ENCODE measurements around the gene BTG3.

The BTG3 gene, protein sequence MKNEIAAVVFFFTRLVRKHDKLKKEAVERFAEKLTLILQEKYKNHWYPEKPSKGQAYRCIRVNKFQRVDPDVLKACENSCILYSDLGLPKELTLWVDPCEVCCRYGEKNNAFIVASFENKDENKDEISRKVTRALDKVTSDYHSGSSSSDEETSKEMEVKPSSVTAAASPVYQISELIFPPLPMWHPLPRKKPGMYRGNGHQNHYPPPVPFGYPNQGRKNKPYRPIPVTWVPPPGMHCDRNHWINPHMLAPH

DNA sequence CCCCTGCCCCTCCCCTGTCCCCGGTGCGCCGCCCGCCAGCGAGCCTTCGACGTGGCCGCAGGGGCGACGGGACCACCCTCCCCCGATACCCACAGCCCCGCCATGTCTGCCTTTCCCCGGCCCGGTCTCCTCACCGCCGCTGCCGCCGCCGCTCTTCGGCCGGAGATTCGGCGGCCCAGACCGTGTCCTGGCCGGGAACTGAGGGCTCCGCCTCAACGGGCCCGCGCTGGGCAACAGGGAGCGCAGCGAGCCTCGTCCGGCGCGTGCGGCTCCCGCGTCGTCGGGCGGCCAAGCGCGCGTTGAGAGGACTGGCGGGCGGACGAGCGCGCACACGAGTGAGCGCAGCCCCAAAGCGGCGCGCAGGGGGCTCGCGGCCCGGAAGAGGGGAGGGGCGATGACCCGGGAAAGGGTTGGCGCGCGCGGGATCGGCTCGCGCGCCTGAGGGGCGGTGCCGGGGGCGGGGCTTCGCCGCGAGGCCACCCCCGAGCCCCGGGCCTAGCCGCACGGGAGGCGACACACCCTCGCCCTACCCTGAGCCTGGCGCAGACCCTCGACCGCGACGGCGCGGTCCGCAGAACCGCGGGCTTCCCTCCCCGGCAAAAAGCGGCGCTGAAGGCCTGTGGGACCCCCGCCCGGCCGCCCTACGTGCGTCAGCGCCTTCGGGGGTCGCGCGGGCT is at the start of gene BTG3:
TSS of gene BTG3 (minus strand) at position 337 of the 677 bp plus-strand sequence. CDS start 3,757 bp downstream, outside the sequence.
- peak; percentile 80 for DNase-seq (ENCODE audit: low read depth)

DNA sequence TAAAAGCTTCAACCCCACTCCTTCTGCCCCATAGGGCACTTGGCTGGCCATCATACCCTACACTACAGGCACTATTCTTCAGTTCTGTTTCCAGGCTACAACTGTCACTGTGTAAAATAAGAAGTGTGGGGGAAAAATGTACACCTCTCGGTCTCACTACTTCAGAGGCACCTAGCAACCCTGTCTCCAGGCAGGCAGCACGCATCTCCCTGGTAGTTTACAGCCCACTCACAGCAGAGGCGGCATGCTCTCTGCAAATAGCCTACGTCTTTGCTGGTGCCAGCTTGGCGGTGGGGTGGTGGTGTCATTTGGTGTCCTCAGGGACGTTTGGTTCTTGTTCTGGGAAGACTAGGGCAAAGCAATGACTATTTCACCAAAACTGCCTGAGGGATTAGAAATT is 48.2 kb upstream of the BTG3 start:
- no peak for DNase-seq (ENCODE audit: low read depth)

DNA sequence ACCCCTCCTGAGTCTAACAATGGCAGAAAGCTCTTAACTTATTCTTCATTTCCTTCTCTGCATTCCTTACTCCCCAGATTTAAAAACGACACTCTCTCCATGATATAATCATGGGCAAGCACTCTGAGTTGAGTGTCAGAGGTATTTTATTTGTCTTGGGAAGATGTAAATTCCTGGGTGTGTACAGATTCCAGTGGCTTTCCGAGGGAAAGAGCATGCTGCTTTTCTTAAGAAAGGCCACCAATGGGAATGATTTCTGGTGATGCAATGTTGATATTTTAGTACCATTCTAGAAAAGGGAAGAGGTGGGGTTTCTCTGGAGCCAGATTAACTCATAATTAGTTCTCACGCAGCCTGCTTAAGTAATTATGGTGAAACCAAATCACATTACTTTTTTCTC is 47.8 kb upstream of the BTG3 start:
- no peak for DNase-seq (ENCODE audit: low read depth)

DNA sequence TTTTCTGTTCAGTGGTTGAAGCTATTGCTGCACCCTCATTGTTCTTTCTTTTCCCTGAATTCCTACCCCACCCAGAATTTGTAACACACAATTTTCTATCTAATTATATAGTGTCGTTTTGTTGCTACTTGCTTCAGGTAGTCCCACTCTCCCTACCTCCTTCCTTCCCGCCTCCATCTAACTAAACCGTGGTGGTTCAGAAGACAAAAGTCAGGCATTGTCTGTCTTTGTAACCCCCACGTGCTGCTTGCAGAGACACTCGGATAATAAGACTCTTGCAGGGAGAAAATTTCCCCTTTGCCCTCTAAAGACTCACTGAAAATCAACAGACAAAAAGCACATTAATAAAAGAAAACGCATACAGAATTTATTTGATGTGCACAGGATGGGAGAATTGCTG is 46.2 kb upstream of the BTG3 start:
- DNase-seq (ENCODE audit: low read depth): no peak

DNA sequence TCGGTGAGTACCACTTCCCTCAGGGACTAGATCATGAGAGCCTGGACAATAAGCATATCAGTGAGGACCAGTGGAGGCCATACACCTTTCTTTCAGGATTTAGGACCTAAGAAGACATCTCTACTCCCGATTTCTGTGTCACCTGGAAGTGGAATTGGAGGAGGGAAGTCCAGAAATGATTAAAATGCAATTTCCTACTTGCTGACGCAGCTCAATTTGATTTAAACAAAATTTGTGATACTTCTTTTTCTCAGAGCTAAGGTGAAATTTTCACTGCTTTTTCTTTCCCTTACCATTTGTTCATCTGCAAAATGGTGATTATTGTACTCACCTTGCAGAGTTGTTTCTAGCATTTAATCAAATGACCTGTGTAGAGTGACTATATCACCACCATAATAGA is 38.8 kb upstream of the BTG3 start:
- DNase-seq (ENCODE audit: low read depth): no peak

DNA sequence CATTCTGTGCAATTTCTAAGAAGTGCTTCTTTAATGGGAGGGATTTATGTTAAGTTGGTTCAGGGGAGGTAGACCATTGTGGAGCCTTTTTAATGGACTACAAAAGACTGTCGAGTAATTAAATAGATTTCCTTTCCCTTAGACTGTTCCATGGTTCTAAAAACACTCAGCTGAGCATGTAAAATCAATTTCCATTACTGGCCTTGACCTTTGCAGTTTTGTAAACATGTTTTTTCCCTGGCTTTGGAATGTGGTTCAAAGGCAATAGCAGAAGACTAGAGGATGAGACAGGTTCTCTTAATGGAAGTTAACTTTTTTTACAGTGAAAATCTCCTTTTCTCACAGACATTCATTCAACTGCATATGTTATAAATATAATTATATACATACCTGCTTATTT is 37.6 kb upstream of the BTG3 start:
- no peak for DNase-seq (ENCODE audit: low read depth)

DNA sequence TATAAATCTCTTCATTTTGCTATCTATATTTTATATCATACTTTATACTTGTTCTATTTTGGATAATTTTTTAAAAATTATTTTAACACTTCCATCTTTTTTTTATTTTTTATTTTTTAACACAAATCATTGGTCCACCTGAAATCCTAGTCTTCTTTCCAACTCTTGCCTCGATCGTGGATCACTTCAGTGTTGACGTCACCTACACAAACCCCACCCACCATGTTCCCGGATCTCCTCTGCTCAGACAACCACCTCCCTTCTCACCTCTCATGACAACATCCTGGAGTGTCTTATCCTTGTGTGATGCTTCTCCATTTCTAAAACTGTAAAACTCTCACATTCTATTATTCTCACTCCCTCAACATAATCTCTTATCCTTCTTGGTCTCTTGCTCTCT is 34.1 kb upstream of the BTG3 start:
- DNase-seq (ENCODE audit: low read depth): no peak

DNA sequence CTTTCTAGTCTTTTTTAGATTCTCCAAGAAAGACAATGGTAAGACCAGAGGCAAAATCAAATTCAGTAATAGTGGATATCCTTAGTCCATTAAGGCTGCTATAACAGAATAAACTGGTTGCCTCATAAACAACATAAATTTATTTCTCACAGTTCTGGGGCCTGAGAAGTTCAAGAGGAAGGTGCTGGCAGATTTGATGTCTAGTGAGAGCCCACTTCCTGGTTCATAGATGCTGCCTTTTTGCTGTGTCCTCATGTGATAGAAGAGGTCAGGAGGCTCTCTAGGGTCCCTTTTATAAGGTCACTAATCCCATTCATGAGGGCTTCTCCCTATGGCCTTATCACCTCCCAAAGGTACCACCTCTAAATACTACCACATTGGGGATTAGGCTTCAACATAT is 31.5 kb upstream of the BTG3 start:
- no peak for DNase-seq (ENCODE audit: low read depth)

DNA sequence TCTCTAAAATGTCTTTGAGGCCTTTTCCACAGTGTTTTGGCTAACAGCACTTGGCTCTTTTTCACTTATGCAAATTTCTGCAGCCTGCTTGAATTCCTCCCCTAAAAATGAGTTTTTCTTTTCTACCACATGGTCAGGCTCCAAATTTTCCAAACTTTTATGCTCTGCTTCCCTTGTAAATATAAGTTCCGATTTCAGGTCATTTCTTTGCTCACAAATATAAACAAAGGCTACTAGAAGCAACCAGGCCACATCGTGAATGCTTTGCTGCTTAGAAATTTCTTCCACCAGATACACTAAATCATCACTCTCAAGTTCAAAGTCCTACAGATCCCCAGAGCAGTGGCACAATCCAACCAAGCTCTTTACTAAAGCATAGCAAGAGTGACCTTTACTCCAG is 28.1 kb upstream of the BTG3 start:
- no peak for DNase-seq (ENCODE audit: low read depth)

DNA sequence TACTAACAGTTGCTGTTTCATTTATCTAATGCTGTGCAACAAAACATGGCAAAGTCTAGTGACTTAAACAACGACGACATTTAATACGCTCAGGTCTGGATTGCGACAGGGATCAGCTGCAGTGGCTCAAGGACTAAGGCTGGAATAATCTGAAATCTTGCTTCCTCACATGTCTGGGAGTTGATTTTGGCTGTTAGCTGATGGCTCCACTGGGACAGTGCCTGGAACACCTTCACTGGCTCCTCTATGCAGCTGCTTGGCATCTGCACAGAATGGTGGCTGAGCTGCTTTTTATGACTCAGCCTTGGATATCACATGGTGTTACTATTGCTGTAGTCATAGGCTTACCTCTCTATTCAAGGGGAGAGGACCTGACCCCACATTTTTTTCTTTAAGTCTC is 24.0 kb upstream of the BTG3 start:
- DNase-seq (ENCODE audit: low read depth): no peak

DNA sequence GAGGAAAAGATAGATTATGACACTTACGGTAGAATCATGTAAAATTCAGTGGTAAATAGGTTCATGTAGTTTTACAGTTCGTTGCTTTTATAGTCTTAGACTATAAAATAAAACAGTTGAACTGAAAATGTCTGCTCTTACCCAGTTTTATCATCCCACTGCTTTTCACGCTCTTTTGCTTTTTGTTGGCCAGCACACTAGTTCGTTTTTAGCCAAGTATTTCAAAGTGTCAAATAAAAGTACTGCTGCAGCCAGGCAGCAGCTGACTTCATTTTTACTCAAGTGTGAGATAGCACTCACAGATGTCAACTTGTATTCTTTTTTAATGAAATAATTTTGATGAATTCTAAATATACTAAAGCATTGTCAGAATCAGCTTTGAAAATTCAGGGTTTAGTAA is 18.5 kb upstream of the BTG3 start:
- no peak for DNase-seq (ENCODE audit: low read depth)

DNA sequence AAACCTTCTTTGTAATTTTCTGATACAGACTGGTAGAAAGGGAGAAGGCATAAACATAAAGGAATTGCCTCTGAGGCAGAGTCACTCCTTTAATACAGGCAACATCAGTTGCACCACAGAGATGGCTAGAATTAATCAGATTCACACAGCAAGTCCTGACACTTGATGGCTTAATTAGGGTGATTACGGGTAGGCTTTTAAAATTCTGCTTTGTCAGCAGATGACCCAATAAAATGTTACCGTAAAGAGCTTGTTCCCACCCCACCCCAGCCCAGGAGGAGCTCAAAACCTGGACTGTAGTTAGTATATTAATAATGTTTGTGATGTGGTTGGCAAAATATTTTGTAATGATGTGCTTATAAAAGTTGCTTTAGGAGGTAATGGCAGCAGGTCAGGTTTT is 9.3 kb upstream of the BTG3 start:
- DNase-seq (ENCODE audit: low read depth): no peak

DNA sequence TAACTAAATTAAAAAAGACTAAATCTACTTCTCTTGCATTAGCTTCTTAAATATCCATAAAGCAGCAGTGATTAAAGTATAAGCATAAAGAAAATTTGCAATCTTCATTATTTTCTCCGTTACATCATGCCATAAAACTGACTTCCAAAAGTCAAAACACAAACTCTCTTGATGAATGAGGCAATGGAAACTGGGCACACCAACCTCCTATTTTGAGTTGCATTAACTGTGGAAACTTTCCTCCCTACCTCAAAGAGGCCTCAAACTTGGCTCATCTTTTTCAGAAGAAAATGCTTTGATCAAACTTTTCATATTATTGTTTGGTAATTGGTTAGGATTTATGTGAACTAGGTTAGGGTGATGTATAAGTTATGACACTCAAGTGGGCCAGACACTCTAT is 4.1 kb upstream of the BTG3 start:
- no peak for DNase-seq (ENCODE audit: low read depth)

DNA sequence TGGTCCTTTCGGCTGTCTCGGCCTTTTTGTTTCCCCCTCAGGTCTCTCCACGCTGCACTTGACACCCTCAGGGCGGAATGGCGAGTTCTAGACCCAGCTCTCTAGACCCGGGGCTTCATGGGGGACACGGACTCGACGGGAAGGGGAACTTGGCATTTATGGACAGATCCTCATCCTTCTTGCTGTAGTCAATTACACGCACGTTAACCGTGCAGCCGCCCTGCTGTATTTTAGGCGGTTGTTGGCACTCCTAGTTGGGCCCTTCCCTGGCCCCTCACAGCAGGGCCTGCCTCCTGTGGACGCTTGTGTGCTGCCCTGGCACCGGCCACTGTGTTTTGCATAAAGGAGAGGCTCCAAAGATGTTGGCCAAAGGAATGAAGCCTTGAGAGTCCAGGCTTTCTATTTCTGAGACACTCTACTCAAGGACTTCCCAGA is 558 bp upstream of the BTG3 start:
- no peak for DNase-seq (ENCODE audit: low read depth)

DNA sequence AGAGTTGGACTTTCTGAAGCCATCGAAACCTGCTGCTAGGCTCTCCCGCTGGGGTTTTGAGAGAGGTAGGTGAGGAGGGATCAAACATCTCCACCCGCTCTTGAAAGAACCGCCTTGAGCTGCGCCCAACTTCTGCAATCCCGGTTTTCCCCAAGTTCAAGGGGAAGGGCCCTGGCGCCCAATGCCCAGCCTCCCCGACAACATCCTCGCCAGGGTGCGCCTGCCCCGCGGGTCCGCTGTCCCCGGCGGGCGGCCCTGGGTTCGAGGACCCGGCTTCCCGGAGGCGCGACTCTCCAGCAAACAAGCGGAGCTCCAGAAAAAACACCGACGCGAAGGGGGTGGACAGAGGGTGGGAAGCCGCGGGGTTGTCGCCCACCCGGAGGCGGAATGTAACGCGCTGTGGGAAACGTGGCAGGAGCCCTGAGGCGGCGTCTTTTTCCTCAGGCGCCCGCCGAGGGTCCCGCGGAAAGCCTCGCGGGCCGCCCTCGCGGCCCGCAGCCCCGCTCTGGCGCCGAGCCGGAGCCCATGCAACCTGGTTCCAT is 607 bp downstream of the BTG3 start:
- DNase-seq (ENCODE audit: low read depth): peak; percentile 8

DNA sequence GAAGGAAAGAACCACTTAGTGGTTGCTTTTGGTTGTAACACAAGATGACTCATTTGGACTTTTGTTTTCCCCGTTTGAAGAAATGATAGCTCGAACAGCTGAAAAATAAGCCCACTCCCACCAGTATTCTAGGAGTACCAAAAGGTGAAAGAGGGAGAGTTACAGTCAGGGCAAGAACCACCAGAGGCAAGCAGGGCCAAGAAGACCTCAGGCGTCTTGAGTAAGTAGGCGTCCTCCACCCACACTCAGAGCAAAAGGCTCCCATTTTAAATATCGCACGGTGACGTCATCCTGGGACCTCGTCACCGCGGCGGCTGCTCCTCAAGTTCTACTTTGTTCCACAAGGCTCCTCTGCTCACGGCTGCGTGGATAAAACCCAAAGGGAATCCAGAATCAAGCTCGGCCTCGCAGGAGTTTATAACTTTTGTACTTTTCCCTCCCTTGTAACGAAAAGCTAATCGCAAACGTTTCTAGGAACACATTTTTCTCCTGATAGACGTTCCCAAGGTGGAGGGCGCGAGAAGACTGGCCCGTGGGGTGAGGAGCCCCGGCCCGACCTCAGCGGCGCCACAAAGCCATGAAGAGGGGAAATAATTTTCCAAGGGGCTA is 1.2 kb downstream of the BTG3 start:
- peak; percentile 58 for DNase-seq (ENCODE audit: low read depth)

DNA sequence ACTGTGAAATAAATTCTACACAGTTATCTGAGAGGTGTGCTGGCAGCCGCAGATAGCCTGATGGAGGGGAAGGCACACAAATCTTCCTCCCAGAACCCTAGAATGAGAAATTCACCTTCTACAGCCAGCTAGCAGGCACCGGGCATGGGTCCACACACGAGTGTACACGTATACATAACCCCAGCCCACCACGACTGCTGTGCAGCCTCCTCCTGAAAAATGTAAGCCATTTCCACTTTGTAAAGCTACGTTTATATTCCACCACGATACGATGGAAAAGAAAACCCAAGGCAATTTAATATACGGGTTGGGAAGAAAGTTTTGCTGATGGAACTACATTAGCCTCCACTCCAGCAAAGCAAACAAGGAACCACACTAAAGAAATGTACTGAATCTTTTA is 1.8 kb downstream of the BTG3 start:
- DNase-seq (ENCODE audit: low read depth): no peak

DNA sequence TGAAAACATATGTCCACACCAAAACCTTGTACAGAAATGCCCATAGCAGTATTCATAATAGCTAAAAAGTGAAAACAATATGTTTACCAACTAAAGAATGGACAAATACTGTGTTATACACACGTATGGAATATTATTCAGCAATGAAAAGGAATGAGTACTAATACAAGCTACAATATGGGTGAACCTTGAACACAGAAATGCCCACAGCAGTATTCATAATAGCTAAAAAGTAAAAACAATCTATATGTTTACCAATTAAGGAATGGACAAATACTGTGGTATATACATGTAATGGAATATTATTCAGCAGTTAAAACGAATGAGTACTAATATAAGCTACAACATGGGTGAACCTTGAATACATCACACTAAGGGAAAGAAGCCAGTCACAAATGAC is 3.0 kb downstream of the BTG3 start:
- no peak for DNase-seq (ENCODE audit: low read depth)

DNA sequence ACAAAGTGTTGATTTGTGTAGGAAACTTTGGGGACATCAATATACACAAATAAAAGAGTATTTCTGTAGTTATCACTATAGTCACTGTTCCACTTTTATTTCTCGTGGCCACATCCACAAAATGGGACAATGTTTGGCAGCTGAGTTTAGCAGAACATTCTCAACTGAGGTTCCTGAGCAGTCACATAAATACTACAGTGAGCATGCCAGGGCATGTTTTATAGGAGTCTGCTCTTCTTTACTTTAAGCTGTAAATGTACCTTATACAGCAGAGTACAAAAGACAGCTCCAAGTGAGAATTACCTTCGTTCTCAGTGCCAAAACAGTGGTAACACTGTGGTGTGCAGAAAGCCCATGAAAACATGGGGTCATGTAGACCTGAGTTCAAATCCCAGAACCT is 5.0 kb downstream of the BTG3 start:
- no peak for DNase-seq (ENCODE audit: low read depth)

DNA sequence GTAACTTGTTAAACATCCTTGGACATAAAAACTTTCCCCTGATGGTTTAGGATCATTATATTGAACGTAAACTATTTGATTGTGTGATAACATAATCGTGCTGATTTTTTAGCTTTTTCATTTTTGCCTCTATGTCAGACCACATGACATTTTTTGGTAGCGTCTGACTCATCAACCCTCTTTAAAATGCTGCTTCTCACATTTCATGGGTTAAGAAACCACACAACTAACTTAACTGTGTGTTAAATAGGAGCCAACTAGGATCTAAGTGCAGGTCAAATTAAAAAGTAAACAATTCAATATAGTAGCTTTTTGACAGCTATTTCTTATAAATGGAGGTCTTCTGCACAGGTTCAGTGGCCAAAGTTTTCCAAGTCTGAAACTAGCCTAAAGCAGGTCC is 9.8 kb downstream of the BTG3 start:
- no peak for DNase-seq (ENCODE audit: low read depth)

DNA sequence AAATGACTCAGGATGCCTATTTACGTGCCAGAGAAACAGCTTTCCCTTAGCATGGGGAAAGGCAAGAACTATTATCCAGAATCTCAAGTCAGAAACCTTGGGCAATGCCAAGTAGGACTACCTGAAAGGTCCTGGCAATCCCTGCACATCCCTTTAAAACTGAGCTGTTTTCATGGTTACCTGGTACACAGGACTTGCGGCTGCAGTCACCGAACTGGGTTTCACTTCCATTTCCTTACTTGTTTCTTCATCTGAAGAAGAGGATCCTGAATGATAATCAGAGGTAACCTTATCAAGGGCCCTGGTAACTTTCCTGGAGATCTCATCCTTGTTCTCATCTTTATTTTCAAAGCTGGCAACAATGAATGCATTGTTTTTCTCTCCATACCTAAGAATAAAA is 14.3 kb downstream of the BTG3 start:
- no peak for DNase-seq (ENCODE audit: low read depth)

DNA sequence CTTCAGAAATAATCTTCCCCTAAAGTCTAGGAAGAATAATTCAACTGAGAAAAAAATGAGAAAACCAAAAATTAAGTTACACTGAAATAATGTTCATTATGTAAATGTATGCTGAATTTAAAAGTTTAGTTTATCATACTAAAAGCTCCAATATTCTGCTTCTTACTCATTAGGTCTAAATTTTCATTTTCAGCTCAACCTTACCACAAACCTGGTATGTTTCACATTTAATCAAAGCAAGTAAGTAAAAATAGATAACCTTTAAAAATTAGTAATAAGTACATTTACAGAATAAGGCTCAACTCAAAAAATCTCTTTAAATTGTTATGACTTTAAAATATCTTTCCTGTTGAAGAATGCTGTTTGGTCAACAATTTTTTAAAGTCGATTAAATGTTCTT is 15.0 kb downstream of the BTG3 start:
- DNase-seq (ENCODE audit: low read depth): no peak

DNA sequence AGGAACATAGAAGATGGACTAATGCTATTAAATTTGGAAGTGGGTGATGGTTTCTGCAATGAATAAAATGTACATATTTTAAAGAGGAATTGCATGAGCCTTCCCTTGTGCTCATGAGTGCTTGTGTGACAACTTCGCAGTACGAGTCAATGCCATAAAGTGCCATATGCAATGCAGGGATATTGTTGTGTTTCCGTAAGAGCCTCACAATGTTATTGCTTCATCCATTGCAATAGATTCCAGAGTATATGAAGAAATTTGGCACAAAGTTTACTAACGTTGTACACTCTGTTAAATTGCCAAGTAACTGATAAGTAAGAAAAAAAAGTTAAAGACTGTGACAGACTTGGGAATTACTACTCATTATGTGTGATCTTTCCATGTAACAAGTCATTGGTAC is 22.3 kb downstream of the BTG3 start:
- no peak for DNase-seq (ENCODE audit: low read depth)
